HL-60 (cell line): ENCODE data around the gene MEF2A.

Experiments used
- DNase-seq, 2 experiments: peaks; one replicate each; pipeline ENCODE4 v3.0.0-alpha.2; 2010 to 2020; ENCODE audit warnings: low read depth in 1 of 2, low spot score in 1 of 2
- H3K27ac ChIP-seq: fragments of 250-450 bp; sonication (Bioruptor Pico); replicated peaks from 2 replicates; pipeline ENCODE4 v1.5.1; 2020; ENCODE audit warnings: mild to moderate bottlenecking, moderate library complexity
- H3K27me3 ChIP-seq: fragments of 250-450 bp; sonication (Bioruptor Pico); 2 replicates; pipeline ENCODE4 v1.5.1; 2021; ENCODE audit warnings: mild to moderate bottlenecking, moderate library complexity; ENCODE audit not compliant: insufficient read depth, poor library complexity, severe bottlenecking
- H3K4me3 ChIP-seq: replicated peaks from 2 replicates; pipeline ENCODE4 v1.5.1; 2011; ENCODE audit warnings: mild to moderate bottlenecking, control low read depth, low read length; ENCODE audit not compliant: insufficient read depth
- CTCF ChIP-seq: IDR thresholded peaks from one replicate; pipeline ENCODE4 v1.5.1; 2011; ENCODE audit warnings: low read length, control low read depth, inconsistent platforms; ENCODE audit not compliant: insufficient read depth
- GABPA ChIP-seq: IDR thresholded peaks from 2 replicates; pipeline ENCODE4 v1.6.1; 2012; ENCODE audit warnings: low read depth
- POLR2AphosphoS5 ChIP-seq: IDR thresholded peaks from 2 replicates; pipeline ENCODE4 v1.6.1; 2012; ENCODE audit warnings: low read depth
- REST ChIP-seq: IDR thresholded peaks from 2 replicates; pipeline ENCODE4 v1.6.1; 2012; ENCODE audit warnings: low read depth; ENCODE audit not compliant: insufficient replicate concordance
- SPI1 ChIP-seq: IDR thresholded peaks from 2 replicates; pipeline ENCODE4 v1.6.1; 2012; ENCODE audit warnings: low read depth, mild to moderate bottlenecking, borderline replicate concordance

Gene MEF2A

GRCh38 chr15:99554880-99555488 is 10.8 kb upstream of the MEF2A start:
- TF ChIP-seq REST (no peak), POLR2AphosphoS5 (no peak), SPI1 (no peak)
- Histone ChIP-seq H3K27me3 (no peaks in the 10 kb centered on the region), H3K4me3 (no peak overlapping the region), H3K27ac (no peak overlapping the region)
- DNase-seq: no peak

- no peak for TF ChIP-seq SPI1
- no peak for TF ChIP-seq POLR2AphosphoS5
- no peak for TF ChIP-seq REST
- no peak for TF ChIP-seq CTCF
- TF ChIP-seq GABPA: no peak
- no peak overlapping the region for H3K27ac ChIP-seq
- DNase-seq: no peak
- no peaks in the 10 kb centered on the region for H3K27me3 ChIP-seq
- no peak overlapping the region for H3K4me3 ChIP-seq
Observed at GRCh38 chr15:99556011-99556410, 9.8 kb upstream of the MEF2A start.

GRCh38 chr15:99556578-99556977 is 9.2 kb upstream of the MEF2A start:
- no peaks in the 10 kb centered on the region for H3K27me3 ChIP-seq
- no peak for DNase-seq
- no peak overlapping the region for H3K4me3 ChIP-seq
- no peak for TF ChIP-seq POLR2AphosphoS5
- no peak for TF ChIP-seq CTCF
- TF ChIP-seq GABPA: no peak
- no peak for TF ChIP-seq SPI1
- no peak for TF ChIP-seq REST
- H3K27ac ChIP-seq: no peak overlapping the region

- no peak for TF ChIP-seq CTCF
- TF ChIP-seq REST: no peak
- TF ChIP-seq SPI1: no peak
- TF ChIP-seq GABPA: no peak
- Histone ChIP-seq H3K27ac (no peak overlapping the region), H3K4me3 (no peak overlapping the region), H3K27me3 (no peaks in the 10 kb centered on the region)
- no peak for DNase-seq
Observed at GRCh38 chr15:99558084-99558483, 7.7 kb upstream of the MEF2A start.
